ENCODE data around the gene MDM2. TPM values are rescaled to one million over a fixed set of nuclear protein-coding genes. Genes with fewer than 3 reads are reported as not detected.

Gene MDM2
- total RNA-seq, 1 experiment from 2014 or later, result 95.2 TPM

- Histone ChIP-seq H3K4me2 (no peak overlapping the region), H3K4me3 (no peak overlapping the region), H2AFZ (no peak overlapping the region), H4K20me1 (ENCODE audit: insufficient read depth) (peaks cover 3% of the 10 kb centered on the region; the same call in 1 of the 2 replicates), H3K36me3 (ENCODE audit: low read depth) (peaks cover 35% of the 10 kb centered on the region), H3K9me2 (ENCODE audit: insufficient read depth) (no peaks in the 10 kb centered on the region), H3F3A (ENCODE audit: insufficient read depth, low read depth) (0 out of 2 replicates have a peak, but pooled peaks cover 8% of the 10 kb centered on the region), H3K27me3 (ENCODE audit: insufficient read depth, low read depth) (no peaks in the 10 kb centered on the region), H3K4me1 (replicated peaks; ENCODE audit: insufficient read depth) (no peaks in the 10 kb centered on the region), H3K79me2 (ENCODE audit: low read depth) (no peaks in the 10 kb centered on the region), H3K27ac (no peak overlapping the region), H3K9me3 (ENCODE audit: insufficient read depth, low read depth) (no peaks in the 10 kb centered on the region)
- POLR2A ChIA-PET (ENCODE audit: unreplicated experiment), result no interaction called here
- BruUV-seq (replicated peaks), result no TSS peak
- TF ChIP-seq EZH2 (IDR thresholded peaks at IDR 0.05; ENCODE audit: low read depth) (no peak), CTCF (conservative IDR thresholded peaks at IDR 0.05) (no peak)
- DNase-seq, result no peak
- intact Hi-C loops (cut with micrococcal nuclease; ENCODE audit: unreplicated experiment), result no loop called here
- CTCF ChIA-PET, result no interaction called here
These were observed 33.7 kb downstream of the MDM2 start for GRCh38 chr12:68841717-68842116.

GRCh38 chr12:68842123-68842522 lies 34.1 kb downstream of the MDM2 start:
- Histone ChIP-seq H3K9me2 (ENCODE audit: insufficient read depth) (no peaks in the 10 kb centered on the region), H3K79me2 (ENCODE audit: low read depth) (no peaks in the 10 kb centered on the region), H4K20me1 (ENCODE audit: insufficient read depth) (peaks cover 3% of the 10 kb centered on the region; the same call in 1 of the 2 replicates), H3K4me2 (no peak overlapping the region), H2AFZ (no peak overlapping the region), H3K9me3 (ENCODE audit: insufficient read depth, low read depth) (no peaks in the 10 kb centered on the region), H3K27me3 (ENCODE audit: insufficient read depth, low read depth) (no peaks in the 10 kb centered on the region), H3K36me3 (ENCODE audit: low read depth) (peaks cover 35% of the 10 kb centered on the region), H3F3A (ENCODE audit: insufficient read depth, low read depth) (0 out of 2 replicates have a peak, but pooled peaks cover 8% of the 10 kb centered on the region), H3K4me1 (replicated peaks; ENCODE audit: insufficient read depth) (no peaks in the 10 kb centered on the region), H3K27ac (no peak overlapping the region), H3K4me3 (no peak overlapping the region)
- intact Hi-C loops (cut with micrococcal nuclease; ENCODE audit: unreplicated experiment), result no loop called here
- POLR2A ChIA-PET (ENCODE audit: unreplicated experiment), result interaction anchor here (0.6 kb wide), 1 partner anchor 661 kb away, joined by 10 read pairs; no protein-coding TSS in a partner anchor
- DNase-seq, result no peak
- TF ChIP-seq CTCF (conservative IDR thresholded peaks at IDR 0.05) (no peak), EZH2 (IDR thresholded peaks at IDR 0.05; ENCODE audit: low read depth) (no peak)
- CTCF ChIA-PET, result no interaction called here
- no TSS peak for BruUV-seq (replicated peaks)

GRCh38 chr12:68842784-68843567 lies 35.0 kb downstream of the MDM2 start:
- H2AFZ ChIP-seq, result no peak overlapping the region
- H3F3A ChIP-seq (ENCODE audit: insufficient read depth, low read depth), result 0 out of 2 replicates have a peak, but pooled peaks cover 8% of the 10 kb centered on the region
- H3K4me1 ChIP-seq (replicated peaks; ENCODE audit: insufficient read depth), result no peaks in the 10 kb centered on the region
- CTCF ChIA-PET, result interaction anchor here (0.6 kb wide), 1 partner anchor 9 kb away, joined by 5 read pairs; no protein-coding TSS in a partner anchor
- no peaks in the 10 kb centered on the region for H3K9me2 ChIP-seq (ENCODE audit: insufficient read depth)
- H3K9me3 ChIP-seq (ENCODE audit: insufficient read depth, low read depth), result no peaks in the 10 kb centered on the region
- peaks cover 3% of the 10 kb centered on the region; the same call in 1 of the 2 replicates for H4K20me1 ChIP-seq (ENCODE audit: insufficient read depth)
- DNase-seq, result no peak
- no peak overlapping the region for H3K27ac ChIP-seq
- TF ChIP-seq EZH2 (IDR thresholded peaks at IDR 0.05; ENCODE audit: low read depth), result no peak
- TF ChIP-seq CTCF (conservative IDR thresholded peaks at IDR 0.05), result no peak
- H3K79me2 ChIP-seq (ENCODE audit: low read depth), result no peaks in the 10 kb centered on the region
- POLR2A ChIA-PET (ENCODE audit: unreplicated experiment), result interaction anchor here (0.6 kb wide), 1 partner anchor 662 kb away, joined by 10 read pairs; no protein-coding TSS in a partner anchor
- no peak overlapping the region for H3K4me2 ChIP-seq
- peaks cover 28% of the 10 kb centered on the region for H3K36me3 ChIP-seq (ENCODE audit: low read depth)
- BruUV-seq (replicated peaks), result no TSS peak
- no peaks in the 10 kb centered on the region for H3K27me3 ChIP-seq (ENCODE audit: insufficient read depth, low read depth)
- intact Hi-C loops (cut with micrococcal nuclease; ENCODE audit: unreplicated experiment), result no loop called here
- no peak overlapping the region for H3K4me3 ChIP-seq
